ENCODE measurements around the gene AP3B1. TPM values are rescaled to one million over a fixed set of nuclear protein-coding genes. Genes with fewer than 3 reads are reported as not detected.

Gene AP3B1
- total and polyA plus RNA-seq, 8 donors = 42.4 to 61.2 (median 48.7) TPM

- H3K36me3 ChIP-seq = peaks cover 0 to 25% of the 10 kb centered on the region in 2 donors
- H3K27ac ChIP-seq = no peak overlapping the region
- H3K4me1 ChIP-seq = peaks cover 0 to 8% of the 10 kb centered on the region in 2 donors
- no peaks in the 10 kb centered on the region for H3K27me3 ChIP-seq
- no peak overlapping the region for H3K4me3 ChIP-seq
- DNase-seq (no peak), ATAC-seq (no peak)
- intact Hi-C loops (cut with DNase I) = no loop called here
- TF ChIP-seq CTCF (IDR thresholded peaks at IDR 0.05) = no peak
- no peaks in the 10 kb centered on the region for H3K9me3 ChIP-seq
Measured at GRCh38 chr5:78002690-78003089, 291.8 kb downstream of the AP3B1 start.

- peaks cover 0 to 8% of the 10 kb centered on the region in 2 donors for H3K4me1 ChIP-seq
- DNase-seq (no peak), ATAC-seq (no peak)
- no peaks in the 10 kb centered on the region for H3K27me3 ChIP-seq
- TF ChIP-seq CTCF (IDR thresholded peaks at IDR 0.05) = no peak
- H3K27ac ChIP-seq = no peak overlapping the region
- no peaks in the 10 kb centered on the region for H3K9me3 ChIP-seq
- no peak overlapping the region for H3K4me3 ChIP-seq
- intact Hi-C loops (cut with DNase I) = no loop called here
- H3K36me3 ChIP-seq = peaks cover 0 to 25% of the 10 kb centered on the region in 2 donors
Measured at GRCh38 chr5:78001197-78001596, 293.3 kb downstream of the AP3B1 start.

GRCh38 chr5:78000191-78000590 lies 294.3 kb downstream of the AP3B1 start:
- ATAC-seq (no peak), DNase-seq (no peak)
- H3K9me3 ChIP-seq = no peaks in the 10 kb centered on the region
- no peaks in the 10 kb centered on the region for H3K27me3 ChIP-seq
- peaks cover 0 to 25% of the 10 kb centered on the region in 2 donors for H3K36me3 ChIP-seq
- intact Hi-C loops (cut with DNase I) = no loop called here
- no peak overlapping the region for H3K4me3 ChIP-seq
- no peak overlapping the region for H3K27ac ChIP-seq
- H3K4me1 ChIP-seq = peaks cover 0 to 8% of the 10 kb centered on the region in 2 donors
- TF ChIP-seq CTCF (IDR thresholded peaks at IDR 0.05) = no peak

- peaks cover 0 to 25% of the 10 kb centered on the region in 2 donors for H3K36me3 ChIP-seq
- ATAC-seq (no peak), DNase-seq (no peak)
- H3K4me1 ChIP-seq = peaks cover 0 to 8% of the 10 kb centered on the region in 2 donors
- intact Hi-C loops (cut with DNase I) = no loop called here
- H3K27me3 ChIP-seq = no peaks in the 10 kb centered on the region
- no peak for TF ChIP-seq CTCF (IDR thresholded peaks at IDR 0.05)
- H3K9me3 ChIP-seq = no peaks in the 10 kb centered on the region
- H3K4me3 ChIP-seq = no peak overlapping the region
- no peak overlapping the region for H3K27ac ChIP-seq
Measured at GRCh38 chr5:77999399-77999798, 295.1 kb downstream of the AP3B1 start.

GRCh38 chr5:77996943-77997342 lies 297.6 kb downstream of the AP3B1 start:
- intact Hi-C loops (cut with DNase I) = no loop called here
- H3K9me3 ChIP-seq = no peaks in the 10 kb centered on the region
- TF ChIP-seq CTCF (IDR thresholded peaks at IDR 0.05) = no peak
- no peaks in the 10 kb centered on the region for H3K4me1 ChIP-seq
- H3K36me3 ChIP-seq = peaks cover 0 to 37% of the 10 kb centered on the region in 2 donors
- ATAC-seq (no peak), DNase-seq (no peak)
- H3K4me3 ChIP-seq = no peak overlapping the region
- no peak overlapping the region for H3K27ac ChIP-seq
- H3K27me3 ChIP-seq = no peaks in the 10 kb centered on the region

All from left lung (tissue), 10 donors.